ENCODE data around the gene VGLL3. TPM values are rescaled to one million over a fixed set of nuclear protein-coding genes. Genes with fewer than 3 reads are reported as not detected.
"Not testable (repeated sequence)": the region's sequence is repeated elsewhere in the genome, so short reads cannot be mapped to it uniquely, and the experiment has no call there.

Gene VGLL3
- total and polyA plus RNA-seq, 2 experiments from 2014 or later, result 1.4 to 7.3 TPM

DNA sequence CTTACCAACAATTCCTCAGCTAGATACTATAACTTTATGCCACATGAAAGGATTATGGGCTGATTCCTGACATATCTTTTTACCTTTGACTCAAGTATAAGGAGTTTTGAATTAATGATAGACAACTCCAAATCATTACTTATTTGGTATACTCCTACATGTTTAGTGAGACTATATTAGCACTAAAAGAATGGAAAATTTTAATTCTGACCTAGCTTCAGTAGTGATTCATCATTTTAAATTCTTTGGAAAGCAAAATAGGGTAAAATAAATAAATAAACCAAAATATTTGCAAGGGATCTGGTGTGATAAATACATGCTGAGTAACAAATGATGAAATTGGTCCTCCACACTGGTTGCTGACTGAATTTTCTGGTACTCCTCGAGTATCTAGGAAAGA lies 42.3 kb upstream of the VGLL3 start (continued):
- TF ChIP-seq ZNF114 (CRISPR knock-in tag; IDR thresholded peaks at IDR 0.05), result no peak
- TF ChIP-seq EZH2phosphoT487 (IDR thresholded peaks at IDR 0.05; ENCODE audit: unreplicated experiment), result no peak

DNA sequence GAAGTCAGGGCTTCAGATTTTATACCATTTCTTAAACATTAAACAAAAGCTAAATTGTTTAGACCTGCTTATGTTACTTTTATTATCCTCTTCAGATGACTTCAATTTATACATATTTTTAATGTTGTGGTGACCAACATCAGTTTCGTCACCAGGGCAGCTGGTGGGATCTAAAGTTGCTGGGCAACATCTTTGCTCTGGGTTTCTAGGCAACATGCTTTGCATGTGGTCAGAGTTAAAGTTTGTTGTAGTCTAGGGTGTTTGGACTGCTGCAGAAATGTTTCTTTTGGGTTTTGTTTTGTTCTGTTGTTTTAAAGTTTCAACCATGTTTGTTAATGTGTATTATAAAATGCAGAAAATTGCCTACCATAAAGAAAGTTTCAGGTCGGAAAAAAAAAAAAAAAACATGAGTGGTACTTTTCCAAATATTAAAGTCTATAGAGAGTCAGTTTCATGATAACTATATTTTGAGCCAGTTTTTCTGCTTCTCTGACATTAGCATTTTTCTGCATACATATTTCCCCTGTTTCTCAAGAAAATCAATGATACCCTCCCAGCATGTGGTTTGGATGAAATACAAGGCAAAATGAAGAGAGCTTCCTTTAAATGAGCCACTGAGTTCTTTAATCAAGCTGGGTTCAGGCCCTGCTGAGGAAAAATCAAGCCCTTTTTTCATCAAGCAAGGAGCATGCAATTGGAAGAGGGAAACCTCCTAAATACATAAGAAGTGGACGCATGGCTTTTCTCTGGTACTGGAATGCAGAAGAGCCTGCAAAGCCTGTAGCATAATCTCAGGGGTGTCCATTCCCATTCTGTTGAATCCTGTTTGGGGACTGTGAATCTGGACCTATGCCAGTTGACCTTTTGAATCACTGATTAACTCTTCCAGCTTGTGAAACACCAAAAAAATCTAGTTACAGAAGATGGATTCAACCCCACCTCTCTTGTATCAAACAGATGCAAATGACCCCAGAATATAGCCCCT lies 35.0 kb upstream of the VGLL3 start:
- DNase-seq (ENCODE audit: low spot score) (no peak), ATAC-seq (no peak)
- Histone ChIP-seq H3K27me3 (ENCODE audit: insufficient read depth) (no peaks in the 10 kb centered on the region), H3K9me2 (ENCODE audit: insufficient read depth) (no peaks in the 10 kb centered on the region), H3K27ac (ENCODE audit: low read depth) (no peak overlapping the region), H2AFZ (peak overlapping the region; percentile 19; the same call in 1 of the 2 replicates), H3K79me2 (replicated peaks; ENCODE audit: insufficient read depth) (no peaks in the 10 kb centered on the region), H3F3A (replicated peaks; ENCODE audit: low read depth) (no peaks in the 10 kb centered on the region), H4K20me1 (replicated peaks; ENCODE audit: insufficient read depth) (no peaks in the 10 kb centered on the region), H3K4me1 (ENCODE audit: insufficient read depth) (no peaks in the 10 kb centered on the region), H3K36me3 (ENCODE audit: insufficient read depth) (no peaks in the 10 kb centered on the region), H3K4me3 (no peak overlapping the region), H3K4me2 (no peak overlapping the region)
- no peaks in the 10 kb centered on the region for H3K27me3 Mint-ChIP-seq (ENCODE audit: insufficient read depth, low read depth, poor library complexity)
- no peaks in the 10 kb centered on the region for H3K4me1 Mint-ChIP-seq
- TF ChIP-seq JUNB (IDR thresholded peaks at IDR 0.05; ENCODE audit: unreplicated experiment), result no peak
- TF ChIP-seq ZNF331 (CRISPR knock-in tag; IDR thresholded peaks at IDR 0.05; ENCODE audit: low read depth), result no peak
- no peak overlapping the region for H3K27ac Mint-ChIP-seq
- H3K9me3 Mint-ChIP-seq, result no peaks in the 10 kb centered on the region
- H3K36me3 Mint-ChIP-seq (ENCODE audit: low read depth), result no peaks in the 10 kb centered on the region
- no peak overlapping the region for H3K4me3 Mint-ChIP-seq

DNA sequence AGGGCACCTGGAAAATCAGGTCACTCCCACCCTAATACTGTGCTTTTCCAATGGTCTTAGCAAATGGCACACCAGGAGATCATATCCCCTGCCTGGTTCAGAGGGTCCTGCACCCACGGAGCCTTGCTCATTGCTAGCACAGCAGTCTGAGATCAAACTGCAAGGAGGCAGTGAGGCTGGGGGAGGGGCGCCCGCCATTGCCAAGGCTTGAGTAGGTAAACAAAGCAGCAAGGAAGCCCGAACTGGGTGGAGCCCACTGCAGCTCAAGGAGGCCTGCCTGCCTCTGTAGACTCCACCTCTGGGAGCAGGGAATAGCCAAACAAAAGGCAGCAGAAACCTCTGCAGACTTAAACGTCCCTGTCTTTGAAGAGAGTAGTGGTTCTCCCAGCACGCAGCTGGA lies 26.4 kb upstream of the VGLL3 start:
- not testable (repeated sequence) for H4K20me1 ChIP-seq (replicated peaks; ENCODE audit: insufficient read depth); H3K4me1 Mint-ChIP-seq; H3K27ac ChIP-seq (ENCODE audit: low read depth); H3K4me2 ChIP-seq; DNase-seq (ENCODE audit: low spot score); H3F3A ChIP-seq (replicated peaks; ENCODE audit: low read depth); H3K4me3 ChIP-seq; H3K27ac Mint-ChIP-seq; H3K9me2 ChIP-seq (ENCODE audit: insufficient read depth); H2AFZ ChIP-seq; H3K27me3 Mint-ChIP-seq (ENCODE audit: insufficient read depth, low read depth, poor library complexity); ATAC-seq; H3K4me1 ChIP-seq (ENCODE audit: insufficient read depth); H3K27me3 ChIP-seq (ENCODE audit: insufficient read depth); H3K4me3 Mint-ChIP-seq; H3K79me2 ChIP-seq (replicated peaks; ENCODE audit: insufficient read depth); H3K36me3 ChIP-seq (ENCODE audit: insufficient read depth)
- peaks cover 18% of the 10 kb centered on the region for H3K36me3 Mint-ChIP-seq (ENCODE audit: low read depth)
- peaks cover 33% of the 10 kb centered on the region for H3K9me3 Mint-ChIP-seq

DNA sequence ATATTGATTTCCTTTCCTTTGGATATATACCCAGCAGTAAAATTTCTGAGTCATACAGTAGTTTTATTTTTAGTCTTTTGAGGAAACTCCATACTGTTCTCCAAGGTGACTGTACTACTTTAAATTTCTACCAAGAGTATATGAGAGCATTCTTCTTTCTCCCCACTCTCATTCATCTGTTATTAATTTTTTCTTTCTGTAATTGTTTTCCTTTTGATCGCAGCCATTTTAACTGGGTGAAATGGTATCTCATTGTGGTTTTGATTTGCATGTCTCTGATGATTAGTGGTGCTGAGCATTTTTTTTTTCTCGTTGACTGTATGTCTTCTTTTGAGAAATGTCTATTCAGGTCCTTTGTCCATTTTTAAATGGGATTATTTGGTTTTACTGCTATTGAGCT lies 18.3 kb upstream of the VGLL3 start:
- no peak for DNase-seq (ENCODE audit: low spot score)
- H3K4me3 Mint-ChIP-seq, result no peak overlapping the region
- H3K36me3 ChIP-seq (ENCODE audit: insufficient read depth), result no peaks in the 10 kb centered on the region
- no peaks in the 10 kb centered on the region for H3F3A ChIP-seq (replicated peaks; ENCODE audit: low read depth)
- no peaks in the 10 kb centered on the region for H3K4me1 Mint-ChIP-seq
- no peak overlapping the region for H2AFZ ChIP-seq
- H3K36me3 Mint-ChIP-seq (ENCODE audit: low read depth), result no peaks in the 10 kb centered on the region
- no peak overlapping the region for H3K4me3 ChIP-seq
- H4K20me1 ChIP-seq (replicated peaks; ENCODE audit: insufficient read depth), result no peaks in the 10 kb centered on the region
- H3K4me1 ChIP-seq (ENCODE audit: insufficient read depth), result no peaks in the 10 kb centered on the region
- no peak for ATAC-seq
- TF ChIP-seq, protein P1, sequence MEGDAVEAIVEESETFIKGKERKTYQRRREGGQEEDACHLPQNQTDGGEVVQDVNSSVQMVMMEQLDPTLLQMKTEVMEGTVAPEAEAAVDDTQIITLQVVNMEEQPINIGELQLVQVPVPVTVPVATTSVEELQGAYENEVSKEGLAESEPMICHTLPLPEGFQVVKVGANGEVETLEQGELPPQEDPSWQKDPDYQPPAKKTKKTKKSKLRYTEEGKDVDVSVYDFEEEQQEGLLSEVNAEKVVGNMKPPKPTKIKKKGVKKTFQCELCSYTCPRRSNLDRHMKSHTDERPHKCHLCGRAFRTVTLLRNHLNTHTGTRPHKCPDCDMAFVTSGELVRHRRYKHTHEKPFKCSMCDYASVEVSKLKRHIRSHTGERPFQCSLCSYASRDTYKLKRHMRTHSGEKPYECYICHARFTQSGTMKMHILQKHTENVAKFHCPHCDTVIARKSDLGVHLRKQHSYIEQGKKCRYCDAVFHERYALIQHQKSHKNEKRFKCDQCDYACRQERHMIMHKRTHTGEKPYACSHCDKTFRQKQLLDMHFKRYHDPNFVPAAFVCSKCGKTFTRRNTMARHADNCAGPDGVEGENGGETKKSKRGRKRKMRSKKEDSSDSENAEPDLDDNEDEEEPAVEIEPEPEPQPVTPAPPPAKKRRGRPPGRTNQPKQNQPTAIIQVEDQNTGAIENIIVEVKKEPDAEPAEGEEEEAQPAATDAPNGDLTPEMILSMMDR (conservative IDR thresholded peaks at IDR 0.05; ENCODE audit: low read depth in 2 of 2), result no peak
- TF ChIP-seq EZH2phosphoT487 (IDR thresholded peaks at IDR 0.05; ENCODE audit: unreplicated experiment) (no peak), ZNF331 (CRISPR knock-in tag; IDR thresholded peaks at IDR 0.05; ENCODE audit: low read depth) (no peak)
- H3K27me3 ChIP-seq (ENCODE audit: insufficient read depth), result no peaks in the 10 kb centered on the region
- H3K27me3 Mint-ChIP-seq (ENCODE audit: insufficient read depth, low read depth, poor library complexity), result no peaks in the 10 kb centered on the region
- H3K79me2 ChIP-seq (replicated peaks; ENCODE audit: insufficient read depth), result no peaks in the 10 kb centered on the region
- no peaks in the 10 kb centered on the region for H3K9me2 ChIP-seq (ENCODE audit: insufficient read depth)
- no peak overlapping the region for H3K4me2 ChIP-seq
- no peak overlapping the region for H3K27ac ChIP-seq (ENCODE audit: low read depth)
- H3K27ac Mint-ChIP-seq, result no peak overlapping the region
- no peaks in the 10 kb centered on the region for H3K9me3 Mint-ChIP-seq

All from GM23338 (cell line).